Keratinocyte (primary cell): ENCODE measurements around the gene NSF. TPM values are rescaled to one million over a fixed set of nuclear protein-coding genes. Genes with fewer than 3 reads are reported as not detected.

Experiments used
- DNase-seq: peaks from one replicate; pipeline ENCODE4 v3.0.0-alpha.2; 2011; ENCODE audit warnings: low read depth, missing footprints, low spot score
- FAIRE-seq: peaks from 2 replicates; lab custom pipeline; 2011; peaks lifted over from hg19 to GRCh38; lab: Jason Lieb, UNC
- H2AFZ ChIP-seq: 2 replicates; pipeline ENCODE4 v1.6.0; 2012; ENCODE audit warnings: low read length, control low read depth, inconsistent platforms; ENCODE audit not compliant: control insufficient read depth
- H3K27ac ChIP-seq: 2 replicates; pipeline ENCODE4 v1.5.1; 2011; ENCODE audit warnings: low read length; ENCODE audit not compliant: control insufficient read depth, insufficient read depth
- H3K27me3 ChIP-seq: 3 replicates; pipeline ENCODE4 v1.6.0; 2011; ENCODE audit warnings: low read length; ENCODE audit not compliant: control insufficient read depth, insufficient read depth; ENCODE audit errors: extremely low read depth
- H3K36me3 ChIP-seq, 2 experiments: 2 replicates in 1 of 2; 3 replicates in 1 of 2; pipeline ENCODE4 v1.5.1; 2011; ENCODE audit warnings: low read length in 2 of 2, mild to moderate bottlenecking in 1 of 2; ENCODE audit not compliant: control insufficient read depth in 2 of 2, insufficient read depth in 2 of 2; ENCODE audit errors: extremely low read depth in 1 of 2
- H3K4me1 ChIP-seq: 3 replicates; pipeline ENCODE4 v1.5.1; 2011; ENCODE audit warnings: low read length; ENCODE audit not compliant: control insufficient read depth, insufficient read depth; ENCODE audit errors: extremely low read depth
- H3K4me2 ChIP-seq: 3 replicates; pipeline ENCODE4 v1.6.0; 2011; ENCODE audit warnings: low read depth, low read length; ENCODE audit not compliant: control insufficient read depth, insufficient read depth; ENCODE audit errors: extremely low read depth
- H3K4me3 ChIP-seq, 3 experiments: fragments of 200-600 bp in 1 of 3; sonication (generic) in 1 of 3; 2 replicates in 2 of 3; 3 replicates in 1 of 3; pipeline ENCODE4 v1.5.1; 2011 to 2016; ENCODE audit warnings: low read length in 3 of 3, mild to moderate bottlenecking in 3 of 3, control low read depth in 2 of 3, inconsistent platforms in 1 of 3, low read depth in 1 of 3, mixed read lengths in 1 of 3, mixed run types in 1 of 3, moderate library complexity in 1 of 3; ENCODE audit not compliant: control insufficient read depth in 2 of 3, insufficient read depth in 2 of 3; ENCODE audit errors: extremely low read depth in 1 of 3
- H3K79me2 ChIP-seq: 2 replicates; pipeline ENCODE4 v1.6.0; 2012; ENCODE audit warnings: low read length; ENCODE audit not compliant: control insufficient read depth, insufficient read depth
- H3K9ac ChIP-seq: 3 replicates; pipeline ENCODE4 v1.6.0; 2011; ENCODE audit warnings: low read length; ENCODE audit not compliant: control insufficient read depth, insufficient read depth; ENCODE audit errors: extremely low read depth
- H3K9me1 ChIP-seq: 3 replicates; pipeline ENCODE4 v1.6.0; 2011; ENCODE audit warnings: low read length; ENCODE audit not compliant: control insufficient read depth, insufficient read depth; ENCODE audit errors: extremely low read depth
- H3K9me3 ChIP-seq: 2 replicates; pipeline ENCODE4 v1.5.1; 2012; ENCODE audit warnings: low read depth, low read length; ENCODE audit not compliant: control insufficient read depth
- H4K20me1 ChIP-seq: 3 replicates; pipeline ENCODE4 v1.6.0; 2011; ENCODE audit warnings: low read length; ENCODE audit not compliant: control insufficient read depth, insufficient read depth; ENCODE audit errors: extremely low read depth
- EZH2 ChIP-seq: IDR thresholded peaks from one replicate; pipeline ENCODE4 v1.6.1; 2012; ENCODE audit warnings: inconsistent platforms, mild to moderate bottlenecking, low read length, moderate library complexity
- dilution Hi-C: fragments of 300-500 bp; cut with MboI; formaldehyde crosslinking; loops from one replicate; pipeline ENCODE4 v1.7.0; 2020; ENCODE audit warnings: low sequenced_read_pairs; ENCODE audit not compliant: extremely low pct_ligation_motif_present
- polyA plus RNA-seq, 5 experiments: library from polyadenylated mRNA; depleted of rRNA in 3 of 5; stranded (reverse) in 3 of 5; stranded (forward) in 1 of 5; unstranded in 1 of 5; fragments of >200 nt; gene quantifications; 1 replicate in 1 of 5; 2 replicates in 3 of 5; 3 replicates in 1 of 5; pipeline versions ENCODE4 v1.2.1 to v1.2.3, GENCODE V29; 2011 to 2012; ENCODE audit warnings: missing spikeins in 2 of 5, low read depth in 1 of 5, low replicate concordance in 1 of 5
- TF ChIP-seq, protein P1 (sequence below), 3 experiments: IDR thresholded peaks in 1 of 3; conservative IDR thresholded peaks in 1 of 3; optimal IDR thresholded peaks in 1 of 3; 2 replicates in 2 of 3; 3 replicates in 1 of 3; pipeline versions ENCODE3 to v1.5.1; 2011; ENCODE audit warnings: low read length in 3 of 3, mild to moderate bottlenecking in 3 of 3, moderate library complexity in 2 of 3, control low read depth in 1 of 3, inconsistent platforms in 1 of 3; ENCODE audit not compliant: insufficient read depth in 2 of 3; ENCODE audit errors: extremely low read depth in 1 of 3

NSF gene
- polyA plus RNA-seq, 1 donor (not counting 4 experiments of a cell fraction or from before 2014, with no cell fraction given), result 32.3 TPM

DNA sequence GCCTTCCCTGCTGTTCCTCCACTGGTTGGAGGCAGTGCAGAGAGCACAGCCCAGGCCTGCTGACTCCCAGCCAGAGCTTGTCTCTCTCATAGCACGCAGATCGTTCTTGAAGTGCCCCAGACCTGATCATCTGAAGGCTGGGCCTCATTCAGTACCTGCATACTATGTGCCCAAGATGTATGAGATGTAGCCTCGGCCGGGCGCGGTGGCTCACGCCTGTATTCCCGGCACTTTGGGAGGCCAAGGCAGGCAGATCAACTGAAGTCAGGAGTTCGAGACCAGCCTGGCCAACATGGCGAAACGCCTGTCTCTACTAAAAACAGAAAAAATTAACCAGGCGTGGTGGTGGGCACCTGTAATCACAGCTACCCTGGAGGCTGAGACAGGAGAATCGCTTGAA lies 197.0 kb downstream of the NSF start:
- no peak for FAIRE-seq
- no peak for DNase-seq
- Histone ChIP-seq H4K20me1 (no peaks in the 10 kb centered on the region), H3K27ac (no peak overlapping the region), H3K9me1 (no peaks in the 10 kb centered on the region), H3K4me3 (no peak overlapping the region), H3K4me1 (peaks cover 22% of the 10 kb centered on the region), H3K36me3 (no peaks in the 10 kb centered on the region), H3K9me3 (no peaks in the 10 kb centered on the region), H3K4me2 (no peak overlapping the region), H3K79me2 (no peaks in the 10 kb centered on the region), H3K27me3 (no peaks in the 10 kb centered on the region), H3K9ac (no peak overlapping the region), H2AFZ (no peak overlapping the region)
- no peak for TF ChIP-seq EZH2
- TF ChIP-seq, protein P1, sequence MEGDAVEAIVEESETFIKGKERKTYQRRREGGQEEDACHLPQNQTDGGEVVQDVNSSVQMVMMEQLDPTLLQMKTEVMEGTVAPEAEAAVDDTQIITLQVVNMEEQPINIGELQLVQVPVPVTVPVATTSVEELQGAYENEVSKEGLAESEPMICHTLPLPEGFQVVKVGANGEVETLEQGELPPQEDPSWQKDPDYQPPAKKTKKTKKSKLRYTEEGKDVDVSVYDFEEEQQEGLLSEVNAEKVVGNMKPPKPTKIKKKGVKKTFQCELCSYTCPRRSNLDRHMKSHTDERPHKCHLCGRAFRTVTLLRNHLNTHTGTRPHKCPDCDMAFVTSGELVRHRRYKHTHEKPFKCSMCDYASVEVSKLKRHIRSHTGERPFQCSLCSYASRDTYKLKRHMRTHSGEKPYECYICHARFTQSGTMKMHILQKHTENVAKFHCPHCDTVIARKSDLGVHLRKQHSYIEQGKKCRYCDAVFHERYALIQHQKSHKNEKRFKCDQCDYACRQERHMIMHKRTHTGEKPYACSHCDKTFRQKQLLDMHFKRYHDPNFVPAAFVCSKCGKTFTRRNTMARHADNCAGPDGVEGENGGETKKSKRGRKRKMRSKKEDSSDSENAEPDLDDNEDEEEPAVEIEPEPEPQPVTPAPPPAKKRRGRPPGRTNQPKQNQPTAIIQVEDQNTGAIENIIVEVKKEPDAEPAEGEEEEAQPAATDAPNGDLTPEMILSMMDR (optimal IDR thresholded peaks at IDR 0.05 in 1 of 3, IDR thresholded peaks at IDR 0.05 in 1 of 3, conservative IDR thresholded peaks at IDR 0.05 in 1 of 3; ENCODE audit: extremely low read depth in 1 of 3, insufficient read depth in 2 of 3, low read length in 3 of 3), result no peak
- dilution Hi-C loops, result no loop called here

DNA sequence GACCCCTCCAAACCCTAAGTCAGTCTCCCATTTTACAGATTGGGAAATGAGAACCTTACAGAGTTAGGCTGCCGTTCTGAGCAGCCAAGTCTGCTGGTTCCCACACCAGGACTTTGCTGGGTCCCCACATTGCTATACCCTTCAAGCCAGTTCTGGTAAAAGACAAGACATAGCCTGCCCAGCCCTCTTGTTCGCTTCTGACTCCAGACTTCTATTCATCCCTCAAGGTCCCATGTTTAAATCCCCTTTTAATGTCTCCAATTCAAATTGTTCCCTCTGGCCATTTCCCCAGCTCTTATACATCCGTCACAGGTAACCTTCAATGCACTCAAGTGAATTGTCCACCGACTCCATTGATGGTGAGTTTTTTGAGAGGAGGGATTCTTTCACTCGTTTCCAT lies 197.8 kb downstream of the NSF start:
- dilution Hi-C loops, result no loop called here
- H3K4me1 ChIP-seq, result peaks cover 14% of the 10 kb centered on the region
- H3K79me2 ChIP-seq, result no peaks in the 10 kb centered on the region
- no peaks in the 10 kb centered on the region for H3K36me3 ChIP-seq
- H3K9ac ChIP-seq, result no peak overlapping the region
- H3K9me1 ChIP-seq, result no peaks in the 10 kb centered on the region
- FAIRE-seq (no peak), DNase-seq (no peak)
- TF ChIP-seq EZH2, result no peak
- TF ChIP-seq, protein P1 (optimal IDR thresholded peaks at IDR 0.05 in 1 of 3, IDR thresholded peaks at IDR 0.05 in 1 of 3, conservative IDR thresholded peaks at IDR 0.05 in 1 of 3; ENCODE audit: extremely low read depth in 1 of 3, insufficient read depth in 2 of 3, low read length in 3 of 3), result no peak
- no peaks in the 10 kb centered on the region for H3K9me3 ChIP-seq
- H3K27me3 ChIP-seq, result no peaks in the 10 kb centered on the region
- H3K4me2 ChIP-seq, result no peak overlapping the region
- no peaks in the 10 kb centered on the region for H4K20me1 ChIP-seq
- no peak overlapping the region for H3K4me3 ChIP-seq
- H3K27ac ChIP-seq, result no peak overlapping the region
- H2AFZ ChIP-seq, result no peak overlapping the region
